Skeletal muscle satellite cell (primary cell): ENCODE data around the gene UST.

Source experiments
- H3K27me3 ChIP-seq: 2 replicates; pipeline ENCODE4 v1.7.0; 2013; ENCODE audit warnings: low read length; ENCODE audit not compliant: control insufficient read depth, insufficient read depth
- H3K36me3 ChIP-seq: 2 replicates; pipeline ENCODE4 v1.7.0; 2013; ENCODE audit warnings: mild to moderate bottlenecking, control low read depth, low read length; ENCODE audit not compliant: insufficient read depth
- H3K4me1 ChIP-seq: 2 replicates; pipeline ENCODE4 v1.7.0; 2013; ENCODE audit warnings: low read length; ENCODE audit not compliant: control insufficient read depth, insufficient read depth
- H3K4me2 ChIP-seq: 2 replicates; pipeline ENCODE4 v1.7.0; 2013; ENCODE audit warnings: mild to moderate bottlenecking, low read length
- H3K4me3 ChIP-seq: 2 replicates; pipeline ENCODE4 v1.7.0; 2013; ENCODE audit warnings: low read length
- H3K9ac ChIP-seq: 2 replicates; pipeline ENCODE4 v1.7.0; 2013; ENCODE audit warnings: mild to moderate bottlenecking, low read depth, low read length, moderate library complexity
- H3K9me3 ChIP-seq: replicated peaks from 2 replicates; pipeline ENCODE4 v1.7.0; 2013; ENCODE audit warnings: mild to moderate bottlenecking, control low read depth, low read length

UST gene

DNA sequence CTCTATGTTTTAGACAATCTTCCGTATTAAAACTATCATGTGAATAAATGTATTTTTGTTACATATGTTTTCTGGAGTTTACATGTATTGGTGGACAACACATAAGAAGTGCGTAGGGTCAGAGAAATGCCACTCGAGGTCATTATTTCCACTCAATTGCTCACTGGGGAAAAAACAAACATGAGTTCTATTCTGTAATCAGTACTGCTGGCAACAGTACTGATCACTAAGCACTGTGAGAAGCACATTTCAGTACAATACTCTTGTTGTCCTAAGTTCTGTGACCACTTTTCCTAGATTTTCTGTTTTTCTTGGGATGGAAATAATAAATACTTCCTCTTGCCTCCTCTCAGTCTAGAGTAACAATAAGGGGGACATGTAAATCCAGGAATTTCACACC, 44.5 kb downstream of the UST start:
- Histone ChIP-seq H3K4me3 (no peak overlapping the region), H3K4me1 (no peaks in the 10 kb centered on the region), H3K27me3 (no peaks in the 10 kb centered on the region), H3K9ac (no peak overlapping the region), H3K9me3 (no peaks in the 10 kb centered on the region), H3K4me2 (no peak overlapping the region), H3K36me3 (no peaks in the 10 kb centered on the region)

DNA sequence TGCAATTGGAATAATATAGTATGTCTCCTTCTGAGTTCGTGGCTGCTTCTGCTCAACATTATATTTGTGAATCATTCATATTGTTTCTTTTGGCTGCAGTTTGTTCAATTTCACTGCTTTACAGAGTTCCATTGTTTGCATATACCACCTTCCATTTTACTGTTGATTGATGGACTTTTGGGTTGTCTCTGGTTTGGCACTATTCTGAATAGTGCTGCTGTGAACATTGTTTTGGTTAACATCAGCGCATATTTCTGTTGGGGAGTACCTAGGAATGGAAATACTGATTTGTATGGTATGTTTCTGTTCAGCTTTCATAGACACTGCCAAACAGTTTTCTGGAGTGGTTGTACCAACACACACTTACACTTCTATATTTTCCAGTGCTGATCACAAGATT, 46.9 kb downstream of the UST start:
- Histone ChIP-seq H3K27me3 (no peaks in the 10 kb centered on the region), H3K4me3 (no peak overlapping the region), H3K9ac (no peak overlapping the region), H3K9me3 (no peaks in the 10 kb centered on the region), H3K4me2 (no peak overlapping the region), H3K36me3 (no peaks in the 10 kb centered on the region), H3K4me1 (no peaks in the 10 kb centered on the region)

DNA sequence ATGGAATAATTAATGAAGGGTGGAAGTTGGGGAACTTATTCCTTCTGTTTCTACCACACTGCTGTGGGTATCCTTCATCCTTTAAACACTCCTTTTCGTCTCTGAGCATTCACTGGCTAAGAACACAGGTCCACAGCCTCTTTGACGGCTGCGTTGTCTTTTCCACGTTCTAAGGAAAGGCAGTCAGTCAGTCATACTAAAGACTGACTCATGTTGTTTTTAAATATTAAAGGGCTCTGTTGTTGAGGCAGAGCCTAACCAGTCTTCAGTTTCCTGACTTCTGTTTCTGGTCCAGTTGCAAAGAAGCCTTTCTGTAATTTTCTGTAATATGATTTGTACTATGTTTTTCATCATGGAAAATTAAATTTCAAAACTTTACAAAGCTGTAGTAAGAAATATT, 48.0 kb downstream of the UST start:
- Histone ChIP-seq H3K4me1 (peaks cover under 1% of the 10 kb centered on the region), H3K27me3 (no peaks in the 10 kb centered on the region), H3K9me3 (no peaks in the 10 kb centered on the region), H3K9ac (no peak overlapping the region), H3K36me3 (no peaks in the 10 kb centered on the region), H3K4me3 (no peak overlapping the region), H3K4me2 (no peak overlapping the region)

DNA sequence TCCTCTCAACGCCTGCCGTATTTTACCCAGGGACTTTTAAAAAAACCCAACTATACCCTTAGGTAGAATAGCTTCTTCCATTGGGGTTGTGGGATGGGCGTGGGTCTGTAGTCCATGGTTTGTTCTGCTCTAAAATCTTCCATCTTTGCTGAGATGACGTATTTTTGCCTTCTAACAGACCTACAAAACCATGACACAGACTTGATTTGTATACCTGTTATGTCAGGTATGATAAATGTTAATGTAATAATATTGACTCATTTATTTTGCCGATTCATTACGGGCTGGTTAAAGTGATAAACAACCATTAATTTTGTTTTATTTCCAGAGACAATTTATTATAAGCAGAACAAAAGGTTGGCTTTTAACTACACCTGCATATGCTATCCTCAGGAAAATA, 48.7 kb downstream of the UST start:
- Histone ChIP-seq H3K36me3 (no peaks in the 10 kb centered on the region), H3K4me2 (no peak overlapping the region), H3K9me3 (no peaks in the 10 kb centered on the region), H3K4me3 (no peak overlapping the region), H3K9ac (no peak overlapping the region), H3K4me1 (peaks cover 7% of the 10 kb centered on the region), H3K27me3 (no peaks in the 10 kb centered on the region)

DNA sequence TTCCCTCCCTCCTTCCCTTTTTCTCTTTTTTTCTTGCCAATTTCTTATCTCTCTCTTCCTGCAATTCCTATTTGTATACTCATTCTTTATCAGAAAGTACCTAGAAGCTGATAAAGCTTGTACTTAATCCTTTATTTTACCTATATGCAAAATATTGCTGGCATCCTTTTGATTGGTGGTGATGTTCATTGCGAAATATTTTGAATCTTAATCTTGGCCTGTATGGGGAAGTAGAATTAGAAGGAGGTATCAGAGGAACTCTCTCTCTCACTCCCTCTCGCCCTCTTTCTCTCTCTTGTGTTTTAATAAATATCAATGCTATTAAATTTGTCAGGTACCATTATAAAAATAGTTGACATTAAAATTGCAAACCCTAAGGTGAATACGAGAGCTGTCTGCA, 52.8 kb downstream of the UST start:
- no peaks in the 10 kb centered on the region for H3K9me3 ChIP-seq
- H3K4me1 ChIP-seq = peaks cover 10% of the 10 kb centered on the region
- no peaks in the 10 kb centered on the region for H3K27me3 ChIP-seq
- no peaks in the 10 kb centered on the region for H3K36me3 ChIP-seq
- no peak overlapping the region for H3K4me3 ChIP-seq
- H3K9ac ChIP-seq = no peak overlapping the region
- H3K4me2 ChIP-seq = no peak overlapping the region

DNA sequence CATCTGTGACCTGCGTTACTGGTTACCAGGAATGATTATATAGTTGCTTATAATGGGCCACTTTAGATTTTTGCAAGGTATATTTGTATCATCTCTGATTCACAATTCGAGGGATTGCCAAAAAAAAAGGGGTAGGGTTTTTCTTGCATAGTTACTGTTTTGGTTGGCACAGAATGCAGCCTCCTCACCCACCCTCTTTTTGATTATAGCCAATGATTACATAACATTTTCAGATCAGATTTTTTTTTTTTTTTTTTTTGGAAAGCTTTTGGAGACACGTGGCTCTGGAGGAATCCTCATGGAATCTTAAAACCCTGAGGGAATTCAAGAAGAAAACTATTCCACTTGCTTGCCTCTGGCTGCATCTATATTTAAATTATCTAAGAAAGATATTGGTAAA, 53.7 kb downstream of the UST start:
- H3K36me3 ChIP-seq = no peaks in the 10 kb centered on the region
- H3K4me3 ChIP-seq = no peak overlapping the region
- no peak overlapping the region for H3K9ac ChIP-seq
- H3K4me2 ChIP-seq = no peak overlapping the region
- no peaks in the 10 kb centered on the region for H3K27me3 ChIP-seq
- peaks cover 10% of the 10 kb centered on the region for H3K4me1 ChIP-seq
- H3K9me3 ChIP-seq = no peaks in the 10 kb centered on the region

DNA sequence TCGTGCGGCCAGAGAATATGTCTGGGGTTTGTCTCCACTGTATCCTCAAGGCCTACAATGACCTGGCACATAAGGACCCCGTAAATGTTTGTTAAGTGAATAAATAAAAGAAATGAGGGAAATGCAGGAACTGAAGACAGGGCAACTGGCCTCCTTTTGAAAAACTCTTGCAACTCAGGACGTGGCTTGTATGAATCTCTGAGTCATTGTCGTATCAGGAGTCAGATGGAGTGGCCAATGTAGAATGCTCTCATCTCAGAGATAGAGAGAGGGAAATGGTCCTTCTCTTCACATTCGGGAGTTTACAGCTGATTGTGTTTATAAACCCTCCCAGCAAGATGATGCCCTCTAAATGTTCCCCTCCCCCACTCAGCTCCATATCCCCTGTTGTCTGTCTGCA, 57.1 kb downstream of the UST start:
- H3K36me3 ChIP-seq = no peaks in the 10 kb centered on the region
- no peaks in the 10 kb centered on the region for H3K9me3 ChIP-seq
- no peak overlapping the region for H3K4me2 ChIP-seq
- H3K9ac ChIP-seq = no peak overlapping the region
- H3K4me3 ChIP-seq = no peak overlapping the region
- H3K4me1 ChIP-seq = peaks cover 10% of the 10 kb centered on the region
- no peaks in the 10 kb centered on the region for H3K27me3 ChIP-seq

DNA sequence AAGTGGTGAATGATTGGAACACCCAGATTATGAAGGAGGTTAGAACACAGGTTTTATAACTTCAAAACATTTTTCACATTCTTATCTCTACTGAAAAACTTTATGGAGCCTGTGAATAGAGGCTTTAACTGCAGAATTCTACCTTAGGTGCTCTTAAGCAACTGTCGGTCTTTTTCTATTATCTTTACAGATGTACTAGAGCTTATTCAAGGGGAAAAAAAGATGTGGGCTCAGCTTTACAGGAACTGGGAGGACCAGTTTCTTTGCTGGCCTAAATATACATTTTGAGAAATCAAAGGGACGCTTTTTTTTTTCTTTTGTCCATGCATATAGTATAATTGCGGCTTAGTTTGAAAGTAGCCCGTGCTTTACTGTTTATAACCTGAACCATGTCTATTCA, 58.9 kb downstream of the UST start:
- H3K36me3 ChIP-seq = no peaks in the 10 kb centered on the region
- H3K9ac ChIP-seq = no peak overlapping the region
- peak overlapping the region; percentile 20 for H3K4me2 ChIP-seq
- no peaks in the 10 kb centered on the region for H3K27me3 ChIP-seq
- no peaks in the 10 kb centered on the region for H3K9me3 ChIP-seq
- no peak overlapping the region for H3K4me3 ChIP-seq
- H3K4me1 ChIP-seq = peaks cover 8% of the 10 kb centered on the region

DNA sequence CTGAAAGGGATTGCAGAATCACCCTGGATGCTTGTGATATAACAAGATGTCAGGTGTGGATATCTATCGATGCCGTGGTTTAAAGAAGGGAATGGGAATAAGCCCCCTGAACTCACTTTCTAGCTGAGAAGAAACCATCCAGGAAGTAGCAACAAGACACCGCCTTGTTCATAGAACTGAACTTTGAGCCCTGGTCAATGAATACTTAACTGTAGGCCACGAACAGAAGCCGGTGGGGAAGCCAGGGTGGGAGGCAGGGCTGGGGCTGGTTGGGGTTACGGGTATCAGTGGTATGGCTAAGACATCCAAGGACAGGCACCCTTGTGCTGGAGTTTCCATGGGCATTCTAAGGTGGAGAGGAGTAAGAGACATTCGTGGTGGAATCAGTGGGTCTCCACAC, 61.0 kb downstream of the UST start:
- no peaks in the 10 kb centered on the region for H3K36me3 ChIP-seq
- H3K9ac ChIP-seq = no peak overlapping the region
- H3K9me3 ChIP-seq = no peaks in the 10 kb centered on the region
- no peaks in the 10 kb centered on the region for H3K27me3 ChIP-seq
- H3K4me2 ChIP-seq = no peak overlapping the region
- no peak overlapping the region for H3K4me3 ChIP-seq
- H3K4me1 ChIP-seq = peaks cover 8% of the 10 kb centered on the region

DNA sequence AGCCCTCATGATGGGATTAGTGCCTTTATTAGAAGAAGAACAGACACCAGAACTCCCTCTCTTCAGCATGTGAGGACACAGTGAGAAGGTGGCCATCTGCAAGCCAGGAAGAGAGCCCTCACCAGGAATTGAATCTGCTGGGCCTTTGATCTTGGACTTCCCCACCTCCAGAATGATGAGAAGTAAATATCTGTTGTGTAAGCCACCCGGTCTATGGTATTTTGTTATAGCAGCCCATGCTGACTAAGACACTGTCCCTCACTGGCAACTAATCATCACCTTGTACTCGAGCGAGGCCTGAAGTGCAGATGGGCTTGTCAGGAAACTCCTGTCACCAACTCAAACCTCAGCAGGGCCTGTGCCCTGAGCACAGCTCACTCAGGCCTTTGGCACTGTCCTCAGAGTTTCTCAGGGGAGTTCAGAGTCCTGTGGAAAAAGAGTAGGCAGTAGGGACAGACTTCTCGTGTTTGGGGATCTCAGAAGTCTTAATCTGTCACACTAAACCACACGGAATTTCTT, 62.0 kb downstream of the UST start:
- H3K27me3 ChIP-seq = no peaks in the 10 kb centered on the region

DNA sequence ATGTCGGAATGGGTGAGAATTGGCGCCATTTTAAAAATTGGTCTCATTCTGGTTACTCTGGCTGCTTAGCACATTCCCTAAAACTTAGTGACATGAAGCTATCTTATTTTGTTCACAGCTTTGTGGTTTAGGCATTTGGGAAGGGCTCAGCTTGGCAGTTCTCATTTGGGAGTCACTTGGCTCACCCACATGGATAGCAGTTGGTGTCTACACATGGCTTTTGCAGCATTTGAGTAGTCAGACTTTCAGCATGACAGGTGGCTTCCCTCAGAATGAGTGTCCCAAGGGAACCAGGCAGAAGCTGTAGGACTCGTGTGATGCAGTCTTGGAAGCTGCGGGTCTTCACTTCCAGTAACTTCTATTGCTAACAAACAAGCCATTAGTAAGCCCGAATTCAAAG, 64.6 kb downstream of the UST start:
- Histone ChIP-seq H3K4me3 (no peak overlapping the region), H3K36me3 (no peaks in the 10 kb centered on the region), H3K27me3 (no peaks in the 10 kb centered on the region), H3K4me1 (peaks cover 5% of the 10 kb centered on the region), H3K9ac (no peak overlapping the region), H3K4me2 (no peak overlapping the region), H3K9me3 (no peaks in the 10 kb centered on the region)

More for the DNA sequence above, 62.0 kb downstream of the UST start:
- Histone ChIP-seq H3K36me3 (no peaks in the 10 kb centered on the region), H3K4me3 (no peak overlapping the region), H3K9me3 (no peaks in the 10 kb centered on the region), H3K9ac (no peak overlapping the region), H3K4me2 (no peak overlapping the region), H3K4me1 (peaks cover 8% of the 10 kb centered on the region)

DNA sequence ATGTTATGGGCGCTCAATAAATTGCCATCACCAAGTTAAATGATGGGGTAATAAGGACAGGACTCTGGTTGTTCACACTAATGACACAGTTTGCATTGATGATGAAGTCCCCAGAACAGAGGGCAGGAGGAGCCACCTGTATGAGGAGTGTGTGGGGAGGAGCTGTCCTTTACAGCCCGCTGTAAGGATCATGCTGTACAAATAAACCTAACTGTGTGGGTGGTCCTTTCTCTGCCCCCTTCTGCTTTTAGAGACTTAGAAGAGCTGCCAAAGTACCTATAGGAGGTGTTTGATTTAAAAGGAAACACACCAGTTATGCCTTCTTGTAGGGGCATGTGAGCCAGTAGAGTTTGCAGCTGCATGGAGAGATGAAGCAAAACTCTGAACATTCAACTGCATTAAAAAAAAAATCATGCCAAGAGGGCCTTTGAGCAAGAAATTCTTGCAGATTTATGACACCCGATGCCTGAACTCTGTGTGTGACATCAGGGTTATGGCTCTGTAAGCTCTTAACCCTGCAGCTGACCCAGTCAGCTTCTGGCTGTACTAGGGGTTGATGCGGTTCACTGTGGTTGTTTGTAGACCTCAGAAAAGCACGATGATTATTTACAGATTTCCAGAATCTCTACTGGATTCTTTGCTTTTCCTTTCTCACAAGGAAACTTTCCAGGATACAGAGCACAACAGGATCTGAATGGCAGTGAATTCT, 67.4 kb downstream of the UST start:
- Histone ChIP-seq H3K4me2 (no peak overlapping the region), H3K9me3 (no peaks in the 10 kb centered on the region), H3K9ac (no peak overlapping the region), H3K4me3 (no peak overlapping the region), H3K36me3 (no peaks in the 10 kb centered on the region), H3K27me3 (no peaks in the 10 kb centered on the region), H3K4me1 (peaks cover 12% of the 10 kb centered on the region)
